ENCODE results near the gene UBXN2A. TPM values are rescaled to one million over a fixed set of nuclear protein-coding genes. Genes with fewer than 3 reads are reported as not detected.

Gene UBXN2A
- total RNA-seq, 1 donor from 2014 or later: 16.2 TPM

DNA sequence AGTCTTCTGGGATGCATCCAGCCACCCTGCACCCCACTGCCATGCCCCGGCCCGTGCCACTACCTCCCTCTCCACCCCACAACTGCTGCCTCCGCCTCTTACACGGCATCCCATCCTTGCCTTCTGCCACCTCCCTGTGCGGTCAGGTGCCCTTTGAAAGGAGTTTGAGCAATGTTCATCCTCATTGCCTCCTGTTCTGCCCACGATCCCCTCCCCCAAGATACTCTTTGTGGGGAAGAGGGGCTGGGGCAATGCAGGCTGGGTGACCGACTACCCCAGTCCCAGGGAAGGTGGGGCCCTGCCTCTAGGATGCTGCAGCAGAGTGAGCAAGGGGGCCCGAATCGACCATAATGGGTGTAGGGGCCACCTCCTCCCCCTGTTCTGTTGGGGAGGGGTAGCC is 78.0 kb downstream of the UBXN2A start:
- no peaks in the 10 kb centered on the region for H3K27me3 ChIP-seq (ENCODE audit: control insufficient read depth, insufficient read depth, low read length)
- H3K4me3 ChIP-seq (ENCODE audit: low read depth, low read length): no peak overlapping the region
- H3K36me3 ChIP-seq (ENCODE audit: control insufficient read depth, insufficient read depth, low read length): no peaks in the 10 kb centered on the region
- TF ChIP-seq, protein P1, sequence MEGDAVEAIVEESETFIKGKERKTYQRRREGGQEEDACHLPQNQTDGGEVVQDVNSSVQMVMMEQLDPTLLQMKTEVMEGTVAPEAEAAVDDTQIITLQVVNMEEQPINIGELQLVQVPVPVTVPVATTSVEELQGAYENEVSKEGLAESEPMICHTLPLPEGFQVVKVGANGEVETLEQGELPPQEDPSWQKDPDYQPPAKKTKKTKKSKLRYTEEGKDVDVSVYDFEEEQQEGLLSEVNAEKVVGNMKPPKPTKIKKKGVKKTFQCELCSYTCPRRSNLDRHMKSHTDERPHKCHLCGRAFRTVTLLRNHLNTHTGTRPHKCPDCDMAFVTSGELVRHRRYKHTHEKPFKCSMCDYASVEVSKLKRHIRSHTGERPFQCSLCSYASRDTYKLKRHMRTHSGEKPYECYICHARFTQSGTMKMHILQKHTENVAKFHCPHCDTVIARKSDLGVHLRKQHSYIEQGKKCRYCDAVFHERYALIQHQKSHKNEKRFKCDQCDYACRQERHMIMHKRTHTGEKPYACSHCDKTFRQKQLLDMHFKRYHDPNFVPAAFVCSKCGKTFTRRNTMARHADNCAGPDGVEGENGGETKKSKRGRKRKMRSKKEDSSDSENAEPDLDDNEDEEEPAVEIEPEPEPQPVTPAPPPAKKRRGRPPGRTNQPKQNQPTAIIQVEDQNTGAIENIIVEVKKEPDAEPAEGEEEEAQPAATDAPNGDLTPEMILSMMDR (IDR thresholded peaks at IDR 0.05; ENCODE audit: insufficient read depth, low read length, poor library complexity, severe bottlenecking): no peak
- no peak for DNase-seq (ENCODE audit: low read depth)

DNA sequence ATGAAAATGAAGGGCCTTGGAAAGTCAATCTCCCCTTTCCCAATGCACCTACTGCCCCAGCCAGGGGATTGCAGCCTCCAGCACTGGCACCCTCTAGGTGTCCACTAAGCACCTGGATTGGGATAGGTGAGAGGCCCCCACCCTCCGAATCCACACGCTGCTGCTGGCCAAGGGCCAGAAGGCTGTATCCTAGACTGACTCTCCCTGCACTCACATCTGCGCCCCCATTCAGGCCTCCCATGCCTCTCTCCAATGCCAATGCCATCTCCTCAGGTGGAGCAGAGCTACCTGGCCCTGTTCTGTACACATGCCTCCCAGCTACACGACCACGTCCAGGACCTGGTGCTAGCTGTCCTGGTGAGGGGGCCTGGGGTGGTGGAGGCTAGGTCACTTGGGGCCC is 79.5 kb downstream of the UBXN2A start:
- TF ChIP-seq, protein P1 (IDR thresholded peaks at IDR 0.05; ENCODE audit: insufficient read depth, low read length, poor library complexity, severe bottlenecking): no peak
- no peak for DNase-seq (ENCODE audit: low read depth)
- H3K4me3 ChIP-seq (ENCODE audit: low read depth, low read length): no peak overlapping the region

DNA sequence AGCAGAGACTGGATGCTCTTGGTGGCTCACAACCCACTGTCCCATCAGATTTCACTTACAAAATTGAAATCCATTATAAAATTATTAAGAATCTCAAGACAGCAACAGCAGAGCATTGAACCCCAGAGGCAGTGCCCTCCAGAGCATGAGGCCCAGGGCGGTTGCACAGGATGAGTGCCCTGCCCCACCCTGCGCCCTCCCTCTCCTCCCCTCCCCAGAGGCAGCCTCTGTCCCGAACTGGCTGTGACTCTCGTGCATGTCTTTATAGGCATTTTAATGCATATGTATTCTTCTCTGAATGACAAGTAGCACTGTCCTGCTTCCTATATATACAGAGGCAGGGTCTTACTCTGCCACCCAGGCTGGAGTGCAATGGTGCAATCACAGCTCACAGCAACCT is 80.0 kb downstream of the UBXN2A start:
- no peak overlapping the region for H3K4me3 ChIP-seq (ENCODE audit: low read depth, low read length)
- TF ChIP-seq, protein P1 (IDR thresholded peaks at IDR 0.05; ENCODE audit: insufficient read depth, low read length, poor library complexity, severe bottlenecking): no peak

More for the DNA sequence above, 79.5 kb downstream of the UBXN2A start:
- no peaks in the 10 kb centered on the region for H3K27me3 ChIP-seq (ENCODE audit: control insufficient read depth, insufficient read depth, low read length)
- H3K36me3 ChIP-seq (ENCODE audit: control insufficient read depth, insufficient read depth, low read length): no peaks in the 10 kb centered on the region

DNA sequence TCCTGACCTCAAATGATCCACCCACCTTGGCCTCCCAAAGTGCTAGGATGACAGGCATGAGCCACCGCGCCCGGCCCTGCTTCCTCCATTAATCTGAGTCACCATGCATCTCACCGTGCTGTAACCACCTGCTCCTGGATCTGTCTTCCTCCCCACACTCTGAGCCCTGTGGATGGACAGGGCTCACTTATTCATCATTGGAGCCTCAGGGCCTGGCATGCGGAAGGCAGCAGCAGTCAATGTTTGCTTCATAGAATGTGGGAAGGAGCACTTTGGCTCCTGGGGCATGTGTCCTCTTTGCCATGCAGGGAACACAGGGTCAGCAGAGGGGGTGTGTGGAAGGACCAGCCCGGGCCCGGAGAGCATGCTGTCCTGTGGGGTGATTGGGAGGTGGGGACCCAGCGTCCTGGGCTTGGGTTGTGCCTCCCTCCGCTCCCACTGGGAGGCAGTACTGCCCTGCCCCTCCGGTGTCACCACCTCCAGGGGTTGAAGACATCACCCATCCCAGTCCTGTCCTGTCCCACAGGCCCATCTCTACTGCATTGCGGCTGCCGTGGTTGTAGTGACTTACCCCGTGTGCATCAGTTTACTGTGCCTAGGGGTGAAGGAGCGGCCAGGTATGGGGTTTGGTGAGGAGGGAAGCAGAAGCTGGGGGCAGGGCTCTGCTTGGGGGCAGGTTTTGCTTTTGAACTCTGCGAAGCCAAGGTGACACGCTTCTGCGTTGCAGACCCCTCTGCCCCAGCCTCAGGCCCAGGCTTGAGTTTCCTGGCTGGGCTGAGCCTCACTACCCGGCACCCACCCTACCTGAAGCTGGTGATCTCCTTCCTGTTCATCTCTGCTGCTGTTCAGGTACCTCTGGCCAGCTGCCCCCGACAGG is 81.1 kb downstream of the UBXN2A start:
- H3K27me3 ChIP-seq (ENCODE audit: control insufficient read depth, insufficient read depth, low read length): no peaks in the 10 kb centered on the region
- no peak overlapping the region for H3K4me3 ChIP-seq (ENCODE audit: low read depth, low read length)
- H3K36me3 ChIP-seq (ENCODE audit: control insufficient read depth, insufficient read depth, low read length): no peaks in the 10 kb centered on the region
- TF ChIP-seq, protein P1 (IDR thresholded peaks at IDR 0.05; ENCODE audit: insufficient read depth, low read length, poor library complexity, severe bottlenecking): no peak
- DNase-seq (ENCODE audit: low read depth): no peak

More for the DNA sequence above, 80.0 kb downstream of the UBXN2A start:
- no peak for DNase-seq (ENCODE audit: low read depth)
- Histone ChIP-seq H3K27me3 (ENCODE audit: control insufficient read depth, insufficient read depth, low read length) (no peaks in the 10 kb centered on the region), H3K36me3 (ENCODE audit: control insufficient read depth, insufficient read depth, low read length) (no peaks in the 10 kb centered on the region)

DNA sequence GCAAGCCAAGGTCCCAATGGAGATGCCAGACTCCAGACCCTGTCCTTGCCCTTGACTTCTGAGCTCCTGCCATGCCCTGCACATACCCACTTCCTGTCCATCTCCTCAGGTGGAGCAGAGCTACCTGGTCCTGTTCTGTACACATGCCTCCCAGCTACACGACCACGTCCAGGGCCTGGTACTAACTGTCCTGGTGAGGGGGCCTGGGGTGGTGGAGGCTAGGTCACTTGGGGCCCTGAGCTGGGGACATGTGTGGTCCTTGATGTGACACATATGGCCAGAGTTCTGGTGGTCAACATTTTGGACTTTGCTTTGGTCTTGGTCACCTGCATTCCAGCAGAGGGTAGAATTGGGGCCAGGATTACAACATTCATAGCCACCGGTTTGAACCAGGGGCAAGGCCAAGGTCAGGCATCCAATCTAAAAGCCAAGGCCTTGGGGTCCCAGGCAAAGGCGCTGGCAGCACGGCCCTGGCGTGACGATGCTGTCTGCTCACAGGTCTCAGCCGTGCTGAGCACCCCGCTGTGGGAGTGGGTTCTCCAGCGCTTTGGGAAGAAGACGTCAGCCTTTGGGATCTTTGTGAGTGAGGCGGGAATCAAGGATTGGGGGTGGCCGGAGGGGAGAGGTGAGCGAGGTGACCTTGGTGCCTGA is 82.2 kb downstream of the UBXN2A start:
- Histone ChIP-seq H3K4me3 (ENCODE audit: low read depth, low read length) (no peak overlapping the region), H3K27me3 (ENCODE audit: control insufficient read depth, insufficient read depth, low read length) (no peaks in the 10 kb centered on the region), H3K36me3 (ENCODE audit: control insufficient read depth, insufficient read depth, low read length) (no peaks in the 10 kb centered on the region)
- TF ChIP-seq, protein P1 (IDR thresholded peaks at IDR 0.05; ENCODE audit: insufficient read depth, low read length, poor library complexity, severe bottlenecking): no peak
- DNase-seq (ENCODE audit: low read depth): no peak
